Naive thymus-derived CD4-positive, alpha-beta T cell (primary cell): Measurements from ENCODE around the gene KIF16B. TPM values are rescaled to one million over a fixed set of nuclear protein-coding genes. Genes with fewer than 3 reads are reported as not detected.
A peak's percentile ranks its signal among the peaks of the same experiment; 100 is the strongest.

ENCODE experiments used
- ATAC-seq: fragments of 150-1000 bp; cut with Tn5 transposase; 2 replicates; pipeline ENCODE4 v1.10.0; 2021; ENCODE audit warnings: mild to moderate bottlenecking, moderate library complexity
- CTCF ChIA-PET: fragments of 350-600 bp; sonication (Branson Sonifier 250); formaldehyde crosslinking; loops from one replicate; lab custom pipeline; 2021; ENCODE audit warnings: antibody characterized with exemption; lab: Charles Lee
- POLR2A ChIA-PET: fragments of 350-600 bp; sonication (Branson Sonifier 250); formaldehyde crosslinking; loops from one replicate; lab custom pipeline; 2021; ENCODE audit warnings: antibody characterized with exemption, inconsistent platforms; lab: Charles Lee
- DNase-seq, 9 donors: peaks; one replicate each; pipeline versions ENCODE4 v3.0.0 to v3.0.0-alpha.2; 2020 to 2022; ENCODE audit warnings: mixed read lengths in 1 of 9
- H3K27ac ChIP-seq: one replicate; pipeline ENCODE4 v1.7.0; 2013; ENCODE audit warnings: mild to moderate bottlenecking, low read depth, low read length, moderate library complexity
- H3K27me3 ChIP-seq, 2 donors: one replicate each; pipeline ENCODE4 v1.7.0; 2013; ENCODE audit warnings: low read length in 2 of 2, mild to moderate bottlenecking in 2 of 2, moderate library complexity in 2 of 2; ENCODE audit not compliant: control insufficient read depth in 2 of 2, insufficient read depth in 2 of 2
- H3K36me3 ChIP-seq, 3 experiments: 1 replicate in 2 of 3; 2 replicates in 1 of 3; pipeline ENCODE4 v1.7.0; 2013; ENCODE audit warnings: low read length in 3 of 3, mild to moderate bottlenecking in 3 of 3, moderate library complexity in 1 of 3; ENCODE audit not compliant: insufficient read depth in 3 of 3, control insufficient read depth in 2 of 3
- H3K4me1 ChIP-seq, 2 donors: one replicate each; pipeline ENCODE4 v1.7.0; 2013; ENCODE audit warnings: low read length in 2 of 2, mild to moderate bottlenecking in 2 of 2, moderate library complexity in 1 of 2; ENCODE audit not compliant: control insufficient read depth in 2 of 2, insufficient read depth in 2 of 2
- H3K4me3 ChIP-seq: 2 replicates; pipeline ENCODE4 v1.7.0; 2013; ENCODE audit warnings: mild to moderate bottlenecking, low read length
- H3K9me3 ChIP-seq, 3 experiments: 1 replicate in 2 of 3; 2 replicates in 1 of 3; pipeline ENCODE4 v1.7.0; 2013; ENCODE audit warnings: low read length in 3 of 3; ENCODE audit not compliant: control insufficient read depth in 2 of 3
- H3K27ac Mint-ChIP-seq, 9 donors: one replicate each; pipeline ENCODE4 v1.8.0; 2020 to 2022; ENCODE audit warnings: mixed read lengths in 9 of 9, mild to moderate bottlenecking in 8 of 9, moderate library complexity in 5 of 9, inconsistent platforms in 2 of 9
- H3K27me3 Mint-ChIP-seq, 5 donors: one replicate each; pipeline ENCODE4 v1.8.0; 2021 to 2022; ENCODE audit warnings: mixed read lengths in 5 of 5, mild to moderate bottlenecking in 1 of 5
- H3K36me3 Mint-ChIP-seq, 5 donors: one replicate each; pipeline ENCODE4 v1.8.0; 2020 to 2022; ENCODE audit warnings: mixed read lengths in 5 of 5, mild to moderate bottlenecking in 3 of 5, inconsistent platforms in 1 of 5
- H3K4me1 Mint-ChIP-seq, 7 donors: one replicate each; pipeline ENCODE4 v1.8.0; 2020 to 2022; ENCODE audit warnings: mixed read lengths in 7 of 7, mild to moderate bottlenecking in 3 of 7, inconsistent platforms in 1 of 7
- H3K4me3 Mint-ChIP-seq, 10 donors: one replicate each; pipeline ENCODE4 v1.8.0; 2020 to 2022; ENCODE audit warnings: mild to moderate bottlenecking in 10 of 10, mixed read lengths in 10 of 10, moderate library complexity in 6 of 10, inconsistent platforms in 2 of 10
- H3K9me3 Mint-ChIP-seq, 11 donors: one replicate each; pipeline ENCODE4 v1.8.0; 2020 to 2022; ENCODE audit warnings: mixed read lengths in 11 of 11, mild to moderate bottlenecking in 4 of 11, inconsistent platforms in 1 of 11, moderate library complexity in 1 of 11
- intact Hi-C, 2 donors: fragments of 100-400 bp; cut with micrococcal nuclease; formaldehyde crosslinking; loops; one replicate each; pipeline ENCODE4 v1.15.1; 2023
- polyA plus RNA-seq, 2 donors: library from polyadenylated mRNA; unstranded; fragments of 300-500 nt; fragmentation: Illumina TruSeq; gene quantifications; one replicate each; pipeline ENCODE4 v1.2.3, GENCODE V29; 2021
- total RNA-seq, 6 experiments: library from RNA in 5 of 6; stranded (reverse) in 5 of 6; gene quantifications; 1 replicate in 5 of 6; 2 replicates in 1 of 6; pipeline ENCODE4 v1.2.3 and lab custom pipeline; 2021 to 2026

Gene KIF16B
- total and polyA plus RNA-seq, 7 experiments from 2014 or later = 6.0 to 13.7 (median 10.3) TPM

- no peak for DNase-seq
- Mint-ChIP-seq H3K27ac (peak overlapping the region in 1 of 9 donors; percentile 36), H3K4me1 (peaks cover 7 to 58% (median 20%) of the 10 kb centered on the region in 7 donors), H3K36me3 (peaks cover 0 to 19% (median 6%) of the 10 kb centered on the region in 5 donors), H3K27me3 (no peaks in the 10 kb centered on the region), H3K4me3 (peak overlapping the region in 1 of 10 donors; percentile 20), H3K9me3 (peaks cover 0 to 5% (median 1%) of the 10 kb centered on the region in 11 donors)
- H3K36me3 ChIP-seq = no peaks in the 10 kb centered on the region
- no peak for ATAC-seq
- no peaks in the 10 kb centered on the region for H3K4me1 ChIP-seq
- ChIA-PET CTCF (no interaction called here), POLR2A (no interaction called here)
- no peak overlapping the region for H3K27ac ChIP-seq
- intact Hi-C loops = no loop called here
- H3K9me3 ChIP-seq = no peaks in the 10 kb centered on the region
- H3K27me3 ChIP-seq = no peaks in the 10 kb centered on the region
- H3K4me3 ChIP-seq = no peak overlapping the region
Observed at GRCh38 chr20:16560661-16561060, 12.6 kb downstream of the KIF16B start.

- no peak overlapping the region for H3K4me3 Mint-ChIP-seq
- Histone ChIP-seq H3K27me3 (no peaks in the 10 kb centered on the region), H3K4me3 (no peak overlapping the region), H3K27ac (no peak overlapping the region), H3K4me1 (no peaks in the 10 kb centered on the region), H3K9me3 (no peaks in the 10 kb centered on the region), H3K36me3 (no peaks in the 10 kb centered on the region)
- POLR2A ChIA-PET = no interaction called here
- peaks cover 0 to 22% (median 4%) of the 10 kb centered on the region in 5 donors for H3K36me3 Mint-ChIP-seq
- ATAC-seq = no peak
- peak overlapping the region in 1 of 9 donors; percentile 36 for H3K27ac Mint-ChIP-seq
- no peak for DNase-seq
- H3K27me3 Mint-ChIP-seq = no peaks in the 10 kb centered on the region
- CTCF ChIA-PET = no interaction called here
- intact Hi-C loops = no loop called here
- peaks cover 7 to 58% (median 24%) of the 10 kb centered on the region in 7 donors for H3K4me1 Mint-ChIP-seq
- H3K9me3 Mint-ChIP-seq = peaks cover 0 to 5% (median 1%) of the 10 kb centered on the region in 11 donors
Observed at GRCh38 chr20:16560216-16560615, 13.0 kb downstream of the KIF16B start.

- DNase-seq (no peak), ATAC-seq (no peak)
- POLR2A ChIA-PET = no interaction called here
- peaks cover 8 to 43% (median 20%) of the 10 kb centered on the region in 7 donors for H3K4me1 Mint-ChIP-seq
- peaks cover 0 to 6% (median 4%) of the 10 kb centered on the region in 11 donors for H3K9me3 Mint-ChIP-seq
- Histone ChIP-seq H3K4me3 (no peak overlapping the region), H3K9me3 (no peaks in the 10 kb centered on the region), H3K36me3 (no peaks in the 10 kb centered on the region), H3K27ac (no peak overlapping the region), H3K27me3 (no peaks in the 10 kb centered on the region), H3K4me1 (no peaks in the 10 kb centered on the region)
- CTCF ChIA-PET = no interaction called here
- H3K4me3 Mint-ChIP-seq = no peak overlapping the region
- H3K27me3 Mint-ChIP-seq = no peaks in the 10 kb centered on the region
- H3K36me3 Mint-ChIP-seq = peaks cover 0 to 32% (median 23%) of the 10 kb centered on the region in 5 donors
- intact Hi-C loops = no loop called here
- H3K27ac Mint-ChIP-seq = no peak overlapping the region
Observed at GRCh38 chr20:16556301-16556700, 16.9 kb downstream of the KIF16B start.

- POLR2A ChIA-PET = no interaction called here
- CTCF ChIA-PET = no interaction called here
Observed at GRCh38 chr20:16555754-16556153, 17.5 kb downstream of the KIF16B start.

GRCh38 chr20:16554766-16555543 lies 18.3 kb downstream of the KIF16B start:
- no peaks in the 10 kb centered on the region for H3K4me1 ChIP-seq
- Mint-ChIP-seq H3K36me3 (peaks cover 0 to 34% (median 24%) of the 10 kb centered on the region in 5 donors), H3K9me3 (peaks cover 0 to 8% (median 4%) of the 10 kb centered on the region in 11 donors), H3K4me1 (peaks cover 9 to 40% (median 20%) of the 10 kb centered on the region in 7 donors), H3K27ac (no peak overlapping the region), H3K4me3 (no peak overlapping the region), H3K27me3 (no peaks in the 10 kb centered on the region)
- DNase-seq = no peak
- H3K9me3 ChIP-seq = no peaks in the 10 kb centered on the region
- intact Hi-C loops = no loop called here
- POLR2A ChIA-PET = no interaction called here
- H3K27me3 ChIP-seq = no peaks in the 10 kb centered on the region
- no peaks in the 10 kb centered on the region for H3K36me3 ChIP-seq
- H3K27ac ChIP-seq = no peak overlapping the region
- no peak for ATAC-seq
- CTCF ChIA-PET = no interaction called here
- H3K4me3 ChIP-seq = no peak overlapping the region

More at GRCh38 chr20:16555754-16556153, 17.5 kb downstream of the KIF16B start:
- no peaks in the 10 kb centered on the region for H3K36me3 ChIP-seq
- H3K4me3 Mint-ChIP-seq = no peak overlapping the region
- DNase-seq = no peak
- intact Hi-C loops = no loop called here
- no peaks in the 10 kb centered on the region for H3K27me3 ChIP-seq
- H3K27ac Mint-ChIP-seq = no peak overlapping the region
- H3K4me1 Mint-ChIP-seq = peaks cover 9 to 40% (median 20%) of the 10 kb centered on the region in 7 donors
- H3K9me3 ChIP-seq = no peaks in the 10 kb centered on the region
- H3K9me3 Mint-ChIP-seq = peaks cover 0 to 8% (median 4%) of the 10 kb centered on the region in 11 donors
- H3K27ac ChIP-seq = no peak overlapping the region
- H3K4me3 ChIP-seq = no peak overlapping the region
- peaks cover 0 to 34% (median 24%) of the 10 kb centered on the region in 5 donors for H3K36me3 Mint-ChIP-seq
- H3K27me3 Mint-ChIP-seq = no peaks in the 10 kb centered on the region
- ATAC-seq = no peak
- no peaks in the 10 kb centered on the region for H3K4me1 ChIP-seq

- Mint-ChIP-seq H3K4me3 (no peak overlapping the region), H3K9me3 (peaks cover 0 to 8% (median 4%) of the 10 kb centered on the region in 11 donors), H3K36me3 (peaks cover 0 to 30% (median 20%) of the 10 kb centered on the region in 5 donors), H3K4me1 (peaks cover 9 to 35% (median 18%) of the 10 kb centered on the region in 7 donors), H3K27ac (no peak overlapping the region), H3K27me3 (no peaks in the 10 kb centered on the region)
- DNase-seq (no peak), ATAC-seq (no peak)
- no peak overlapping the region for H3K27ac ChIP-seq
- CTCF ChIA-PET = no interaction called here
- H3K27me3 ChIP-seq = no peaks in the 10 kb centered on the region
- H3K9me3 ChIP-seq = no peaks in the 10 kb centered on the region
- H3K4me3 ChIP-seq = no peak overlapping the region
- H3K36me3 ChIP-seq = no peaks in the 10 kb centered on the region
- intact Hi-C loops = no loop called here
- POLR2A ChIA-PET = no interaction called here
- no peaks in the 10 kb centered on the region for H3K4me1 ChIP-seq
Observed at GRCh38 chr20:16553684-16554083, 19.6 kb downstream of the KIF16B start.
